NCI-H2107 treated with DMSO at 0.1 percent for 48 hours (cell line): ENCODE results near the gene PCK2.

Experiments
- DNase-seq: peaks from one replicate; lab custom pipeline; 2025; ENCODE audit not compliant: unreplicated experiment; lab: John Stamatoyannopoulos, UW

Gene PCK2

DNA sequence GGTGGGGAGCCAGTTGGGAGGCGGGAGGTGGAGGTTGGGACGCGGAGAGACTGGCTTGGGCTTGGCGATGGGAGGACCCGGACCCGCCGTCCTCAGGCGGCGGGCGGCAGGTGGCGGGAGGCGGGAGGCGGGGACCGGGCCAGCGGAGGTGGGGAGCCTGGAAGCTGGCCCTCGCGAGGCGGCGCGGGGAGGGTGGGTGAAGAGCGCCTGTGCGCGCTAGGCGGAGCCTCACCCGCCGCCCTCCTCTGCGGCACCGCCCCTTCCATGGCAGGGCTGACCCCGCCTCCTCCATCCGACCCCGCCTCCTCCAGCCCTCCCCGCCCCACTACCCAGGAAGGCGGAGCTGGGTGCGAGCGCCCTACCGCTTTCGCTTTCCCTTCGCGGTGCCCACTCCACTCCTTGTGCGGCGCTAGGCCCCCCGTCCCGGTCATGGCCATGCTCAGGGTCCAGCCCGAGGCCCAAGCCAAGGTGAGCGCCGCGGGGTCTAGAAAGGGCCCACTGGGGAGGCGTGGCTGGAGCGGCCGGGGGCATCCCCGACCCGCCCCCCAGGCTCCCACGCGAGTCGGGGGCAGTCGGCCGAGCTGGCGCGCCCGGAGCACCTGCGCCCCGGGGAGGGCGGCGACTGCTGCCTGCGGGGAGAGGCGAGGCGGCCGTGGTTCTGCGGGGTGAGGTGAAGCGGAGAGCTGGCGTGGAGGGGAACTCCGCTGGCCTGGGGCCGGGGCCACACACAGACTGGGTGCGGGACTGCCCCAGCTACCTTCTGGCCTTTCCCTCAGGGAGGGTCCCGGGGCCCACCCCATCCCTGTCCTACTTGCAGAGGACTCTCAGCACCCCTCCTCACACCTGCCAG, 41.9 kb downstream of the PCK2 start, which contains the start of gene PSME1:
TSS of gene PSME1 (plus strand) at position 361 of the 850 bp plus-strand sequence. CDS start at position 430, 69 bp downstream.
- peak; percentile 87 for DNase-seq

DNA sequence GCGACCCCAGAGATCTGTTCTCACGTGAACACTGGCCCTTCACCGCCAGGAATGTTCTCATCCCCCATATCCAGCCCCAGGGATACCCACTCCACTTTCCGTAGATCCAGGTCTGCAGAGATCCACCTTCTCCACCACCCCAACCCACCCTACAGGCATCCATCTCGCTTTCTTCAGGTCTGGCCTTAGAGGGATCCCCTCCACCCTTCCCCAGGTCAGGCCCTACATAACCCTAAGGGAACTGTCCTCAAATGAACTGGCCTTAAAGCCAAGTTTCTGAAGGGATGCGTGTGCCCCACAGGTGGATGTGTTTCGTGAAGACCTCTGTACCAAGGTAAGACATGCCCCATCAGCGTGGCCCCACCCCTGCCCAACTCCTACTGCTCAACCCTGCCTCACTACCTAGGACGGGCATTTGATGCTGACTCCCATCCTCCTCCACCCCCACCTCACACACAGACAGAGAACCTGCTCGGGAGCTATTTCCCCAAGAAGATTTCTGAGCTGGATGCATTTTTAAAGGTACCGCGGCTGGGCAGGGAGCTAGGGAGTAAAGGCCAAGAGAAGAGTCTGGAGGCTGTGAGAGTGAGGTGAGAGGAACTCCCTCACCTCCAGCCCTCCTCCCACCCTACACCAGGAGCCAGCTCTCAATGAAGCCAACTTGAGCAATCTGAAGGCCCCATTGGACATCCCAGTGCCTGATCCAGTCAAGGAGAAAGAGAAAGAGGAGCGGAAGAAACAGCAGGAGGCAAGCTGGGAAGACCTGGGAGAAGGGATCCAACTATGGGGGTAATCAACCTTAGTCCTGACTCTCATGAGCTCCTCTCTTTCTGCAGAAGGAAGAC, 42.8 kb downstream of the PCK2 start:
- no peak for DNase-seq

DNA sequence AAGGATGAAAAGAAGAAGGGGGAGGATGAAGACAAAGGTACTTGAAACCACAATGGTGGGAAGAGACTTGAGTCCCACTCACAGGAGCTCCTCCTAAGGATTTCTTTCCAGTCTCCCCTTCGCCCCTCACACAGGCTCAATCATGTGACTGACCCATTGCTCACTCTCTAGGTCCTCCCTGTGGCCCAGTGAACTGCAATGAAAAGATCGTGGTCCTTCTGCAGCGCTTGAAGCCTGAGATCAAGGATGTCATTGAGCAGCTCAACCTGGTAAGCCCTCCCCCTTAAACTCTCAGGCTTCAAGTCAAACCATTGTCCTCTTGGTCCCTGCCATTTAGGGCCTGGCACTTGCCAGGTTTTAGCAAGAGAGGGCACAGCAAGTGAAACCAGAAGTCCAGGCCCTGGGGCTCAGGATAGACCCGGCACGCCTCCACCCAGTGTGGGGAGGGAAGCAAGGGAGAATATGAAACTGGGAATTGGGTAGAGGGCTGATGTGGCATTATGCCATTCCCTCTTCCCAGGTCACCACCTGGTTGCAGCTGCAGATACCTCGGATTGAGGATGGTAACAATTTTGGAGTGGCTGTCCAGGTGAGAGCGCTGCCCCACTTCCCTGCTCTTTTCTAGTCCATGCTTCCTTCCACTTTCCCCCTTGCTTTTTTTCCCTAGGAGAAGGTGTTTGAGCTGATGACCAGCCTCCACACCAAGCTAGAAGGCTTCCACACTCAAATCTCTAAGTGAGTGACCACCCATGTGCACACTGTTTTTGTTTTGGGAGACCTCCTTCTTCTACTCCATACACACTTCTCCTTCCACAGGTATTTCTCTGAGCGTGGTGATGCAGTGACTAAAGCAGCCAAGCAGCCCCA, 43.7 kb downstream of the PCK2 start:
- DNase-seq, result no peak

DNA sequence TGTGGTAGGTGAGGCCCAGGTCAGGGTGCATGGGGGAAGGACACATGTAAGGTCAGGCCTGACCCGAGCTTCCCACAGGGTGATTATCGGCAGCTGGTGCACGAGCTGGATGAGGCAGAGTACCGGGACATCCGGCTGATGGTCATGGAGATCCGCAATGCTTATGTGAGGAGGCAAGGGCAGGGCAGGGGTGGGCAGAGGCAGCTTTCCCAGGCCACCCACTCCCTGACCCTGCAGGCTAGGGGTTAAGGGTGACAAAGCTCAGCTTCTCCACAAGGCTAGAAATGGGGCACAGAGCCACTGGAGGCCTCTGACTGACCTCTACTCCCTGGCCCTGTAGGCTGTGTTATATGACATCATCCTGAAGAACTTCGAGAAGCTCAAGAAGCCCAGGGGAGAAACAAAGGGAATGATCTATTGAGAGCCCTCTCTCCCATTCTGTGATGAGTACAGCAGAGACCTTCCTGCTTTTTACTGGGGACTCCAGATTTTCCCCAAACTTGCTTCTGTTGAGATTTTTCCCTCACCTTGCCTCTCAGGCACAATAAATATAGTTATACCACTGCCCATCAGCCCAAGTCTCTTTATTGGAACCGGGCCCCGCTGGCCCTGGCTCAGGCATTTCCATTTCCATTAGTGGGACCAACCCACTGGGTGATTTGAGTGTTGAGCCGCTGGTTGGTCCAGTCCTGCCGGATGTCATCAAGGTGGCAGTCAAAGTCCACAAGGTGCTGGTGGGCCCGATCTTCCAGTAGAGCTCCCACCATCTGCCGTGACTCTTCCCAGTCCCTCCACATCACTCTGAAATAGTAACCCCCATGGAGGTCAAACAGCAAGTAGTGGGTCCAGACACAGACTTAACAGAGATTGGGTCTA, 44.5 kb downstream of the PCK2 start:
- no peak for DNase-seq

GRCh38 chr14:24139272-24139934, 45.3 kb downstream of the PCK2 start:
- no peak for DNase-seq

DNA sequence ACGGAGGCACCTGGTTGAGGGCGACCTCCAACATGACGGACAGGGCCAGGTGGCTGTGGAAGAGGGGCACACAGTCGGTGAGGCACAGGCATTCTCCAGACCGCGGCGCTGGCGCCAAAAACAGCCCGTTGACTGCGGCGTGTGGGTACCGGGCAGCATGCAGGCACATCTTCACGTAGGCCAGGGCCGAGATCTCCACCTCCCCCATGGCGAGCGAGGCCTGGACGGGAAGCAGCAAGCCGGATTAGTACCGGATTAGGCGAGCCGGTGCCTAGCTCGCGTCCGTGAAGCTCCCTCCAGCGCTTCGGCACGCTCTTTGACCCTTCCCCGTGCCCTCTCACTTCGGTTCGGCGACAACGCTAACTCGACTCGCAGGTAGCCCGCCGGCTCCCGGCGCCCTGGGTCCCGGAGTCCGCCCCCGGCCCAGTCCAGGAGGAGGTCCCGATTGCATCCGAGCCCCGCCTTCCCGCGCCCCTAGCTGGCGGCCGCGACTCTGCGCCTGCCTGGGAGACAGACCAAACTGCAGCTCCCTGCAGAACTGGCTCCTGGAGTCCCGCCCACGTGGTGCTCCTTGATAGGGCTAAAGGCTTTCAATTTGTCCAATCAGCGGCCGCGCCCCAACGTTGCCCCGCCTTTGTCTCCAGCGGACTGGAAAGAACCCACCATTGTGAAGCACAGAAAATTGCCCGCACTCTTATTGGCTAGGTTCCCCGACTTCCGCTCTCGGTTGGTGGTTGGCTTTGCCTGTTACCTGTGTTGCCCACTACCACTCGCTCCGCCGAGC, 47.2 kb downstream of the PCK2 start, which contains the start of gene EMC9:
TSS of gene EMC9 (minus strand) at position 495 of the 784 bp plus-strand sequence. CDS start at position 208, 287 bp downstream.
- DNase-seq, result peak; percentile 100

- DNase-seq, result no peak
These were observed 49.4 kb downstream of the PCK2 start for GRCh38 chr14:24143511-24143910.

GRCh38 chr14:24144451-24144850, 50.3 kb downstream of the PCK2 start:
- no peak for DNase-seq

DNA sequence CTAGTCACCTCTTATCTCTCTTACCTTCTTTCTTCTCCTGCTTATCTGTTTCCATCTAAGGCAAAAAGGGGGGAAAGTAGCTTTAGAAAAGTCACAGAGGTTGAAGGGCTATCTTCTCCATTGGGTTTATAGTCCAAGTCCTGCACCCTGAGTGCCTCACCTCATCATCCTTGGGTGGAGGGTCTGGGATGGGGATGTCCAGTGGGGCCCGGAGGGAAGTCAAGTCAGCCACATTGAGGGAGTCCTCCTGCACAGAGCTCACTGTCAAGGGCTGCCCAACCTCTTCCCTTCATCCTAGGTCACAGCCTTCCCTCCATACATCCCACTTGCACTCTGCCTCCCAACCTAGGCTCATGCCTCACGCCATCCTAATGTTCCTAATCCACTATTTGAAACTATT, 51.1 kb downstream of the PCK2 start:
- no peak for DNase-seq

DNA sequence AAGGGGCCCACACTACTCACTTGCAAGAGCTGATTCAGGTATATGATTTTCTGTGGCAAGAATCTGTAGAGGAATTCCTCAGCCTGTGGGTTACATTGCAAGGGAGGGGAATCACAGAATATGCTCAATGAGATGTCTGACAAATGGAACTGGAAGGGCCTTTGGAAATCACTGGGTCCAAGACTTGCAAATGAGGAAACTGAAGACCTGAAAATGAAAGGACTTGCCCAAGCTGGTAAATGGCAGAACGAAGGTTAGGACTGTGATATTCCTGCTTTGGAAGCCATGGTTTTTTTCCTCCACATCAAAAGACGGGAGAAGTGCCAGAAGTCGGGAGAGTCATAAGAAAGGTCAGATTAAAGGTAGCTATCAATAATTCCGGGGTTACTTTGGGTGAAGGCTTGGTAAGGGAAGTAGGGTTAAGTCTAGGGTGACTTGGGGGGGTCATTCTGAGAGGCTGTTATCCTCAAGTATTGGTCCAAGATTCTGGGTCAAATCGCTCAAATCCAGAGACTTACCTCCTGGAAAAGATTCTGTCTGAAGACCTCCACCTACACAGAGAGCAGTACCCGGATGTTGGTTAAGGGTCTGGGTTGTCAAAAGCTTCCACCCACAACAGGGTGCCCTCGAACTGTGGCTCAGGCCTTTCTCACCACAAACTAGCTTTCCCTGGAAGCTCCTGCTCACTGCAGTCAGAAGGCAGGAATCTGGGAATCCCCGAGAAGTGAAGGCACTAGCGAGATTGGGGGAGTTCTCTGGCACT, 51.8 kb downstream of the PCK2 start:
- no peak for DNase-seq

- peak; percentile 97 for DNase-seq
These were observed 52.4 kb downstream of the PCK2 start, which contains the start of gene PSME2 for GRCh38 chr14:24146453-24146977. TSS of gene PSME2 (minus strand) at chr14:24146610. CDS start at chr14:24146581, 29 bp downstream.

- DNase-seq, result peak; percentile 99
These were observed 53.1 kb downstream of the PCK2 start, which contains the start of gene RNF31 for GRCh38 chr14:24146978-24147760. TSS of gene RNF31 (plus strand) at chr14:24147498. CDS start at chr14:24147699, 201 bp downstream.

DNA sequence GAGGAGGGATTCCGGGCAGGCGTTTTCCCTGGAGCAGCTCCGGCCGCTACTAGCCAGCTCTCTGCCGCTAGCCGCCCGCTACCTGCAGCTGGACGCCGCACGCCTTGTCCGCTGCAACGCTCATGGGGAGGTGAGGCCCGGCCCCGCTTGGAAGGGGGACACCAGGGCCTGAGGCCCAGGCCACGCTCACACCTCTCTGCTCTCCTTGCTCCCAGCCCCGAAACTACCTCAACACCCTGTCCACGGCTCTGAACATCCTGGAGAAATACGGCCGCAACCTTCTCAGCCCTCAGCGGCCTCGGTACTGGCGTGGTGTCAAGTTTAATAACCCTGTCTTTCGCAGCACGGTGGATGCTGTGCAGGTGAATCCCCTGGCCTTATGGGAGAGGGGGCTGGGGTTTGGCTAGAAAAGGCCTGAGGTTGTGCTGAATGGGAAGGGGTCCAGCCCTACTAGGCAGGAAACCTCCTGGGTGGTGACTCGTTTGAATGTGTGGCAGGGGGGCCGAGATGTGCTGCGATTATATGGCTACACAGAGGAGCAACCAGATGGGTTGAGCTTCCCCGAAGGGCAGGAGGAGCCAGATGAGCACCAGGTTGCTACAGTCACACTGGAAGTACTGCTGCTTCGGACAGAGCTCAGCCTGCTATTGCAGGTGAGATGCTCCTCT, 53.8 kb downstream of the PCK2 start:
- DNase-seq, result no peak

- no peak for DNase-seq
These were observed 55.3 kb downstream of the PCK2 start for GRCh38 chr14:24149302-24149969.

GRCh38 chr14:24150061-24150460, 56.0 kb downstream of the PCK2 start:
- no peak for DNase-seq
